ENCODE measurements around the gene OTUB1.
"Not testable (repeated sequence)": the region's sequence is repeated elsewhere in the genome, so short reads cannot be mapped to it uniquely, and the experiment has no call there.

OTUB1 gene

DNA sequence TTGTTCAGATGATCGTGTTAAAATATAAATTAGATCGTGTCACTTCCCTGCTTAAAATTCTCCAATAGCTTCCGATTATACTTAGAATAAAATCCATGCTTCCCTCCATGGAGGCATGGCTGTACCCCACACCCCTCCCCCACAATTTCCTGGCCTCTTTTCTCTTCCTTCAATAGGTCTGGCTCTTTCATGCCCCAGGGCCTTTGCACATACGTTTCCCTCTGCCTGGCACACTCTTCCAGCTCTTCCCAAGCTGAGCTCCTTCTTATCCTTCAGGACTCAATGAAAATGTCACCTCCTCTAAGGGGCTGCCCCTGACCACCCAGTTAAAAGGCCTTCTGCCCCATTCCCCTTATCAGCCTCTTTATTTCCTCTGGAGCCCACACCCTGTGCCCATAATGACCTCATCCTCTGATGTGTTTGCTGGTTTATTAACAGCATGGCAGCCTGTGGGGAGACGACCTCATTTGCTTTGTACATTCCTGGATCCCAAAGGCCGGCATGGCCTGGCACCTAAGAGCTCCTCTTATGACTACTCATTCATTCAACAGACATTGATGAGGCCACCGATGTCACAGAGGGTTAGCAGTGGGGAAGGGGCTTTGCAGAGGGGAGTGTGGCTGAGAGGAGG, 40.5 kb downstream of the OTUB1 start:
- no peak for DNase-seq

DNA sequence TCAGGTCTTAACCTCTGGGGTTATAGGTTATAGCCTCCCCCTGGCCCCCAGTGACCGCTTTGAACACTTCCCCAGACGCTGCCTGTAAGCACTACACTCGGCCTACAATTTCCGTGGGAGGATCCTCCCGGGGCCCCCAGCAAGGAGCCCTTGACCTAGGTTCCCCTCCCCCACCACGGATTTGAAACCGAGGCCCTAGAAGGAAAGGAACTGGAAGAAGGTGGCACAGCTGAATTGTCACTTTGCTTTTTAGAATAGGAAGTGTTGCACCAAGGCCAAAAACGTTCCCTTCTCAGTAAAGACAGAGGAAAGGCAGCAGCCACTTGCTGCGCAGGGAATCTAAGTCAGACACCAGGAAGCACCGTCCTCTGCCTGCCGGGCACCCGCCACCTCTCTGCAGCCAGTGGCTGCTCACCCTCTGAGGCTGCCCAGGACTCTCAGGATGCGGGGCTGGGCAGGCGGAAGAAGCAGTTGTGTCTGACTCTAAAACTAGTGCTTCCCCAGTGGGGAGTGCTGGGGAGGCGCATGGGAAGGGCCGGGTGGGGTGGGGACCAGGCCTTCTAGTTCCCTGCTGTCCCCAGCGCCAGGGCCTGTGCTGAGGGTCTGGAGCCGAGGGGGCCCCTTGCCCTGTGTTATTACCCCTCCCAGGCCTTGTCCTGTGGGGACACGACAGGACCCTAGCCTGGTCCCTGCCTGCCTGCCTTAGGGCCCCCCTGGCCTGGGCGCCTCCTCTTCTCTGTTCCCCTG, 41.6 kb downstream of the OTUB1 start:
- no peak for DNase-seq

DNA sequence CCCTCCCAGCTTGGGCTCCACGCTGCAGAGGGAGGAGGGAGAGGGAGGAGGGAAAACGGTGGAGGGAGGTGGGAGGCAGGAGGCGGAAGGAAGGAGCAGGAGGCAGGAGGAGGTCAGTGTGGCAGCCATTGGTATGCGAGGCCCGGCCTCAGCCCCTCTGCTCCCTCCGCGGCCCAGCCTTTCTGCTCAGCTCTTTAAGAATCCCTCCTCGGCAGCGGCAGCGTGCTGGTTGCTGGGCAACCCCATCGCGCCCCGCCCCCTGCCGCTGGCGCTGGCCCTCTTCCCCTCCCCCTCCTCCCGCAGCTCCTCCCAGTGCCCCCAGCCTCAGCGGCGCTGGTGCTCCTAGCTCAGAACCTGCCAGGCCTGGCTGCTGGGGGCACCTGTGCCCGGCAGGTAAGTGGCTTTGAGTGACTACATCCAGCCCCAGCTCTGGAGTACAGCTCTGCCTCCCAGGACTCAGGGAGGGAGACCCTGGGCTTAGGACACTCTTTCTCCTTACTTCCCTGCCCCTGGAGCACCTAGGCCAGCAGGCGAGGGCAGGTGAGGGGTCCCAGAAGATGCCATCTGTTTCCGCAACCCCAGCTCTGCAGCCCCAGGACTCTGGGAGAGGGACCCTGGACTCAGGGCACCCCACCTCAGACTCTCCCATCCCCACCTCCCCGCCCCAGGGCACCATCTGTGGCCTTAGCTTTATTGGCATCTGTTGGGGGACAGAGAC, 42.3 kb downstream of the OTUB1 start:
- peak in 1 of 2 experiments; percentile 17 for DNase-seq

GRCh38 chr11:64029773-64030172, 43.5 kb downstream of the OTUB1 start:
- no peak for DNase-seq

GRCh38 chr11:64031001-64031400, 44.8 kb downstream of the OTUB1 start:
- DNase-seq = no peak

- no peak for DNase-seq
Observed at GRCh38 chr11:64032050-64032449, 45.8 kb downstream of the OTUB1 start.

- no peak for DNase-seq
Observed at GRCh38 chr11:64034411-64034811, 48.2 kb downstream of the OTUB1 start.

DNA sequence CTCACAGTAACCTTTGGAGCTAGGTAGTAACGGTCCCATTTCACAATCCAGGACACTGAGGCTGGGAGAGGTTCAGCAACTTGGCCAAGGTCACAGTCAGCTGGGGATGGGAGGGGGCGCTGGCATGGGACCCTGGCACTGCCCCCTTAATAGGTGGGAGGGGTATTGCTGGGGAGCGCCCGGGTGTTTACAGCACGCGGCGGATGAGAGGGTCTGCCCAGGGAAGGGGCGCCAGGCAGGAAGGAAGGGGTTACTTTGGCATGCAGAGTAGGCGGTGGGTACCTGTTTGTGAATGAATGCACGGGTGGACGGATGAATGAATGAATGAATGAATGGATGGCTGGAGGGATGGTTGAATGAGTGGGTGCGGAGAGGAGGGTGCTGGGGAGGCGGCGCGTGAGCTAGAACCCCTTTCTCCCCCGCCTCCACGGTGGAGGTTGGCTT, 48.9 kb downstream of the OTUB1 start:
- DNase-seq = no peak

DNA sequence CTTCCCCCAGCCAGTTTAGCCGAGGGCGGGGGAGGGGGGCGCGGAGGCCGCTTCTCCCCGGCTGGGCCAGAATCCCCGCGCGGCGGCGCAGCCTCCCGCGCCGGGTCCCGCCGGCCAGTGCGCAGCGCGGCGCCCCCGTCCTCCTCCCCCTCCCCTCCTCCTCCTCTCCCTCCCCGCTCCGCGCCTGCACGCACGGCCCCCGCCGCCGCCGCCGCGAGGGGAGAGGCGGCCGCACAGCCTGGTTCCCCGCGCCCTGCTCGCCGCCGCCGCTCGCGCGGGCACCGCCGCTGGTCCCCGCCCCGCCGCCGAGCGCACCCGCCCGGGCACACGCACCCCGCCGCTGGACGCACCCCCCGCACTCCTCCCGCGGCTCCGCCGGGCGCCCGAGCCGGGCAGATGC, 49.3 kb downstream of the OTUB1 start, which contains the start of gene FLRT1:
Gene FLRT1 (plus strand): TSS at position 356 of the 400 bp plus-strand sequence. CDS start 80,337 bp downstream, outside the sequence.
- no peak for DNase-seq

GRCh38 chr11:64036087-64037026, 50.1 kb downstream of the OTUB1 start:
- no peak for DNase-seq

- no peak for DNase-seq
Observed at GRCh38 chr11:64037027-64037634, 50.9 kb downstream of the OTUB1 start.

DNA sequence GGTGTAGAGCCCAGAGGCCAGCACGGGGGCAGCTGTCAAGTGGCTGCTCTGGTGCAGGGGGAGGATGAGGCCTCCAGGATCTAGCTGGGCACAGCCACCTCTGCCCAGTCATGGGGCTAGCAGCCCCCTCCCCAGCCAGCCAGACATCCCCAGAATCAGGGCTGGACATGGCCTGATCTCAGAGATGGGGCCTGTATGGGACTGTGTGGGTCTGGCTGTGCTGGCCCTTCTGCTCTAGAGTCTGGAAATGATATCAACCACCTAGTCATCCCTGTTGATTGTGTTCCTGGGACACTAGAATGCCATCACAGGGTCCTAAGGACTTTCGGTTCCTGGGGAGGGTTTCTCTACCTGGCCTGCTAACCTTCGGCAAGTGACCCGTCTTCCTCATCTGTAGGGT, 52.3 kb downstream of the OTUB1 start:
- DNase-seq = no peak

DNA sequence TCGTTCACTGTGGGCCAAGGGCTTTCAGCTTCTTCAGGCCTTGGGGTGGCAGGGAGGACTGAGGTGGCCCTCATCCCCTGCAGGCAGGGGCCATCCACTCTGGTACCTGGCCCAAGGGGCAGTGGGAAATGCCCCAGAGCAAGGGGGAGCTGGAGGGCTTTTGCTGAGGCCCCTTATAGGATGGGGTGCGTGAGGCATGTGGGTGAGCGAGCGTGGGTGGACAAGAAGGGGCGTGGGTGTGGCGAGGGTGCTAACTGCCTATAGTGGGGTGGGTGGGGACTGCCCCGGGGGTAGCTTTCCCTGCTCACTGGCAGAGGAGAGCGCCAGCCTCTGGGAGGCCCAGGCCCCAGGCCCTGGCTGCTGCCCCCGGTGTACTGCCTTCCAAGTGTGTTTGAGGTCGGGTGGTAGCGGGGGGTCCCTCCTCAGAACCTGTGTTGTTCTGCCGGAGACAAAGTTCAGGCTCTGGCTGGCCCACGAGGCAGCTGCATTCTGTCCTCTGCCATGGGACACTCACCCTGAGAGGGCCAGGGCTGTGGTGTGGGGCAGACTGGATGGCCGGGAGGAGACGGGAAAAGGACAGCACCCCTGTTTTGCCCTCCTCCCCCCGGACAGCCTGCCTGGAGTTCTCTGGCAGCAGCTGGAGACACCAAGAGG, 52.9 kb downstream of the OTUB1 start:
- DNase-seq = no peak

GRCh38 chr11:64040684-64041322, 54.6 kb downstream of the OTUB1 start:
- DNase-seq = no peak

DNA sequence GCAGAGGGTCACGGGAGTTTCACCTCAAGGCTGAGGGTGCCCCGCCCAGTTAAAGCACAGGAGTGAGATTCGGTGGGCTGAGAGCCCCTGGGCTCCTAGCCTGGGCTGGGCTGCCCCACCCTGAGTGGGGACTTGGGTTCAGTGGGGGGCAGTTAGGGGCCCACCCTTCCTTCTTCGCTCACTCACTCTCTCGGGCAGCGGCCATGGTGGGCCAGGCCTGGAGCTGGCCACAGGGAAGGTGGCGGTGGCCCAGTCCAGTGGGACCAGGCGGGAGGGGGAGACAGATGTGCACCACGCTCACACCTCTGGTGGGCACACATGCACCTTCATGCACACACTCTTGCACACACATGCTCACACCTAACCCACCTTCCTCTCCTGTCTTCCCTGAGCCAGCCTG, 55.6 kb downstream of the OTUB1 start:
- no peak for DNase-seq

GRCh38 chr11:64042301-64042700, 56.1 kb downstream of the OTUB1 start:
- DNase-seq = no peak

DNA sequence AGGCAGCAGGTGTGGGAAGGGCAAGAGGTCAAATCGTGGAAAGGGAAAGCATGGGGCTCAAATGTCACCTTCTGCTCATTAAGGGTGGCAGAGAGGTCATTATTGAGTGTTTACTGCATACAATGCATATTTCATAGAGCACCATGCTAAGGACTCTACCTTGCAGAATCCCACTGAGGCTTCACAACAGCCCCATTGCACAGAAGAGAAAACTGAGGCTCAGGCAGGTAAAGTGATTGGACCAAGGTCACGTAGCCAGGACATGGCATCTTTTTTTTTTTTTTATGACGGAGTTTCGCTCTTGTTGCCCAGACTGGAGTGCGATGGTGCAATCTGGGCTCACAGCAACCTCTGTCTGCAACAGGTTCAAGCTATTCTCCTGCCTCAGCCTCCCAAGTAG, 57.3 kb downstream of the OTUB1 start:
- DNase-seq = no peak

GRCh38 chr11:64044730-64045393, 58.6 kb downstream of the OTUB1 start:
- DNase-seq = no peak

GRCh38 chr11:64045700-64046099, 59.5 kb downstream of the OTUB1 start:
- DNase-seq = no peak

GRCh38 chr11:64047373-64047772, 61.1 kb downstream of the OTUB1 start:
- DNase-seq = not testable (repeated sequence)

All from NCI-H1930 (cell line).